HG03025 (cell line): ENCODE measurements around the gene ARFGAP2.
A peak's percentile ranks its signal among the peaks of the same experiment; 100 is the strongest.
"Not testable (repeated sequence)": the region's sequence is repeated elsewhere in the genome, so short reads cannot be mapped to it uniquely, and the experiment has no call there.

ENCODE experiments used
- ATAC-seq: cut with Tn5 transposase; IDR thresholded peaks from one replicate; pipeline ENCODE4 v1.9.1; 2021; ENCODE audit warnings: mild to moderate bottlenecking, moderate library complexity; ENCODE audit not compliant: unreplicated experiment, low FRiP score

The ARFGAP2 gene

GRCh38 chr11:47176328-47177228, at the start of gene ARFGAP2:
TSS of gene ARFGAP2 (minus strand) at chr11:47176879. CDS start at chr11:47176853, 26 bp downstream.
- peak; percentile 86 for ATAC-seq

GRCh38 chr11:47225552-47226400, 49.1 kb upstream of the ARFGAP2 start:
- ATAC-seq = no peak

- ATAC-seq = no peak
These were observed 46.0 kb upstream of the ARFGAP2 start for GRCh38 chr11:47222696-47223095.

GRCh38 chr11:47220401-47220821, 43.7 kb upstream of the ARFGAP2 start:
- no peak for ATAC-seq

- ATAC-seq = no peak
These were observed 39.6 kb upstream of the ARFGAP2 start for GRCh38 chr11:47216121-47216798.

- no peak for ATAC-seq
These were observed 38.8 kb upstream of the ARFGAP2 start for GRCh38 chr11:47215366-47215910.

GRCh38 chr11:47213950-47214565, 37.4 kb upstream of the ARFGAP2 start:
- peak; percentile 58 for ATAC-seq

GRCh38 chr11:47212938-47213337, 36.3 kb upstream of the ARFGAP2 start:
- ATAC-seq = no peak

- no peak for ATAC-seq
These were observed 31.9 kb upstream of the ARFGAP2 start for GRCh38 chr11:47208628-47209027.

- ATAC-seq = not testable (repeated sequence)
These were observed 31.4 kb upstream of the ARFGAP2 start for GRCh38 chr11:47208008-47208552.

- ATAC-seq = no peak
These were observed 30.8 kb upstream of the ARFGAP2 start for GRCh38 chr11:47207459-47207858.

GRCh38 chr11:47206577-47206976, 29.9 kb upstream of the ARFGAP2 start:
- ATAC-seq = not testable (repeated sequence)

GRCh38 chr11:47204637-47204989, 27.9 kb upstream of the ARFGAP2 start:
- no peak for ATAC-seq

- ATAC-seq = no peak
These were observed 25.9 kb upstream of the ARFGAP2 start for GRCh38 chr11:47202576-47202975.

- no peak for ATAC-seq
These were observed 24.3 kb upstream of the ARFGAP2 start for GRCh38 chr11:47201015-47201414.

- not testable (repeated sequence) for ATAC-seq
These were observed 21.5 kb upstream of the ARFGAP2 start for GRCh38 chr11:47198161-47198560.

GRCh38 chr11:47192111-47192510, 15.4 kb upstream of the ARFGAP2 start:
- ATAC-seq = no peak

GRCh38 chr11:47191137-47191536, 14.5 kb upstream of the ARFGAP2 start:
- not testable (repeated sequence) for ATAC-seq

GRCh38 chr11:47189100-47189834, 12.6 kb upstream of the ARFGAP2 start:
- ATAC-seq = no peak
